OCI-M1 (cell line): Measurements from ENCODE around the gene SEMA3A.

Experiments used
- DNase-seq: peaks from one replicate; lab custom pipeline; 2025; lab: John Stamatoyannopoulos, UW

Gene SEMA3A

DNA sequence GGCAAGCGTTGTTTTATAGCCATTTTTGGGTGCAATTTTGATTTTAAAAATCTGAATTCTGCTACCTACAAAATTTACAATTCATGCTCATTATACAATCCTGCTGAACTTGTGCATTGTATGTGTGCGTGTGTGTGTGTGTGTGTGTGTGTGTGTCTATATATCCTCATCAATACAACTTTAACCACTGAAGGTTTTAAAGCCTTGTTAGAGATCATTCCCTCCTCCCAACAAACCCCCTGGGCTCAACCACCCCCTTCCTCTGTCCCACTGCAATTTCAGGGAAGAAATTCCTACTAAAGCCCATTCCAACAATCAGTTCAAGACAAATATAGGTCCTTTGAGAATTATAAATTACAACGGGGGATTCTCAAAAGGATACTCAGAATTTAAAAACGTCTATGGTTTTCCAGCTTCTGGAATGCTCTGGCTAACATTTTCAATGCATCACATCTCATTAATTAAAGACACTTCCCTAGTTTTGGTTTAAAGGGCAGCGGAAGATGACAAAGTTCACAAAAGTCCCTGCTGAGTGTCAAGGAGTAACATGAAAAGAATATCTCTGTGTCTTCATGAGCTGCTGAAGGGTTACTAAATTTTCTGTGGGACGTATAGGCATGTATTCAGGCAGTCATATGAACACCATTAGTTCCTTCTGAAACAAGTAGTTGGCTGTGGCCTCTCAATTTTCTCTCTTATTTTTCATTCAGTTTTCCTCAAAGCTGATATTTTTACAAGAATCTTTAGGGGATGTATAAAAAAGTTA lies 889 bp upstream of the SEMA3A start:
- DNase-seq: peak; percentile 69

DNA sequence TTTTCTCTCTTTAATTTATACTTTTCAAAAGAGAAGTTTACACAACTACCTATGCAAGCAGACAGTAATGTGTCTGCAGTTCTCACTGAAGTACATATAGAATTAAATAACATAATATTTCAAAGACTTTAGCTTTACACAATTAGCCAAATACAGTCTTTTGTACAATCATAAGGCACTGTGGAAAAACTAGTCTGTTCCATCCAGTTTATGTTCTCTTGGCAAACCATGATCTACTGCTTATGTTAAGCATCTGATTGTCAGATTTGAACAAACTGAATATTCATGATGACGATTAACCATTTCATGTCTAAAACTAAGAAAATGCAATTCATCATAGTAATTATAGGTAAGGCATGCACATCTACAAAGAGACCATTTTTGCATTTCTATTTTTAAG lies 842 bp downstream of the SEMA3A start:
- no peak for DNase-seq

DNA sequence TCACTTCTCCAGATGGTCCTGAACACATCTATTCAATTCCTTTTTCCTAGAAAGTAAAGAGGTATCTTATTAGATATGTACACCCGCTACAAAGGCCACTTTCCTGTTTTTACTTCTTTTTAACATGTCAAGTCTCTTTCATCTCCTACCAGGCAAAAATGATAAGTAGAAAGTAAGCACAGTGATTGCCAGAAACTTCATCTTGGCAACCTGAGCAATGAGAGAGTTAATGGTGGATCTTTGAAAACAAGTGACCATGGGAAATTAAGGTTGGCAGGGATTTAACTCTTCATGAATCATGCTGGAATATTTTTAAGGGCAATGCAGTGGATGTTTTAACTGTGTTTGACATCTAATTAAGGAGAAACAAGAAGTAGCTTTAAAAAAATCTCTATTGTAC lies 2.7 kb downstream of the SEMA3A start:
- DNase-seq: no peak

DNA sequence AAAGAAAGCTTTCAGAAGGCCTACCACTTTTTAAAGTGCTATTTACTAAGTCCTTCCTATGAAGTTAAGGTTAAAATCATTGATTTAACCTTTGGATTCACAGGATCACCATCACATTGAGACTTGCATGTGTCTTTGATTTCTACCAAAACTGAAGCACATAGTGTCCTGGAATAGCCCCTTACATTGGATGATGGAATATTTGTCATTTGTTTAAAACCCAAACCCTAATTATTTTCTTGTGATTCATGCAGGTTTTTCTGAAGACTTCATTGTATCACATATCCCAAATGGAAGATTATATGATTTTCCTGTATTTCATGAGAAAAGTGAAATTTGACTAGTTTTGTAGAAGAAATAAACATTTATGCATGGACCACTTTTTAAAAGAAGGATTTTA lies 3.3 kb downstream of the SEMA3A start:
- DNase-seq: no peak

DNA sequence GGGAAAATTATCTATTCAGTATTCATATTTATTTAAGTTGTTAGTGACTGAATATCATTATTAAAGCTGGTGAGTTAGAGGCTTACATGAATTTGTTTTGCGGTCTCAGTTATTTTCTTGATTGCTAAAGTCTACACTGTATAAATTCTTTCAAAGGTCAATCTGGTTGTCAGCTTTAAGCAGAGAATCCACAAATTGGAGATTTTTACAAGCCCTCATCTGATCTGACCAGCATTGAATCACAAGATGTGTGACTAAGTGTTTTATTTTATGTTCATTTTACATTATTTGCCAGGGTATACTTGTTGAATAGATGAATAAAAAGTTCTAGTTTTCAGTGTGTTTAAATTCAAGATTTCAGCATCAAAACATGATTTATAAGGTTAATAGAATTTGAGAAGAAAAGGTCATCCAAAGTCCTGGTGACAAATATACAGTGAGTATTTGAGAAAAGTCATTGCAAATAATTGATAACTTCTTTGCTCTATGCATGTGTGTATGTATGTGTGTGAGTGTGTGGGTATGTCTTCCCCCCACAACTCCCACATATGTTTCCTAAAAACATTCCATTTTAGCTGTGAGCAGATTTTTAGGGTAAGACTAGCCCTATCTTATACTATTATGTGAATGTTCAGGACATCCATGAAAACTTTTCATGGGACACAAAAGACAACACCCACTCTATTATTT lies 4.4 kb downstream of the SEMA3A start:
- DNase-seq: no peak

DNA sequence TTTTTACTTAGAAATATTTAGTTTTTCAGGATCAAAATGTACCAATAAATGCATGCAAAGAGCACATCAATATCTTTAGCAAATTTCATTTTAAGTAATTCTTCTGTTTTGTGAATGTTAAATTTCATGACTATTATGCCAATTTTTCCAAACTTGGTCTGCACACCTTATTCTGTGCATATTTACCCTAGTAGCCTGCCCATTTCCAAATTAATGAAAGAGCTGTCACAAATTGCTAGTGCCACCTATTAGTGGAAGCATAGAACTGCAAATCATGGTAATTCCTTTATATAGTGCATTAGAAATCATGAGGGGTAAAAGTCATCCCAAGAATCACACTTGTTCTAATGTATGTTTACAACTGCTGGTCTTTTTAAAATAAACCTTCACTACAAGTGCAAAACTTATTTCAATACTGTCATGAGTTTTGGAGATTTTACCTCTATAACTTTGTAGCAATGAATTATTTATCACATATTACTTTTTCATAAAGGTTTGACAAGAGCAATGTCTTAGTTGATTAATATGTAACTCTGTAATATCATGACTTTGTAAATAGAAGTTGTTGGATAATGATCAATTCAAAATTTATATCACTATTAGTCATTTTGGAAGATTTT lies 5.7 kb downstream of the SEMA3A start:
- peak; percentile 67 for DNase-seq

DNA sequence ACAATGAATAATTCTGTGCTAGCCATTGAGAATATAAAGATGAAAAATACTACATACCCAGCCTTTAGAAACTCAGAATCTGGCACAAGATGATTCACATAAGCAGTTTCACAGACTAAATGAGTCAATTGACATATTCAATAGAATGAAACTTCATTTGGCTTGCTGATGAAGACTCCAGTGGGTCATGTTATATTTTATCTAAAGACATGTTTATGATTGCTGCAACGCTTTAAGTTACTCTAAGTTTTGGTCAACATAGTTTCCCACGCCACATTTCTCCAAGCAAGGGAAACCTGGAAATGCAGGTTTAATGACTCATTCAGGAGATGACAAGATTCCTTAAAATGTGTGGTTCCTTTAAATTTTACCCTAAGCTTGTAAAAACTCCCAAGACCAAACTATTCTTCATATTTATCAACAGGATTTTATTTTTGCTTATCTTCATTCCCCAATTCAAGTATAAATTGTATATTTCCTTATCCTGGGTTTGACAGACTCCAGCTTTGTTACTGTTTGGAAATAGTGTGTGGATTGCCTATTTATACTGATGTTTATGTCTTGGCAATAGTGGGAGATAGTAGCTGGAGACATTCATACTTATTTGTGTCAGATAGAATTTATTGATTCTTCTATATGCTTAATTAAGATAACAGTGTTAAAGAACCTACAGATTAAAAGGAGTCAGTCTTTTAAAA lies 6.6 kb downstream of the SEMA3A start:
- no peak for DNase-seq

DNA sequence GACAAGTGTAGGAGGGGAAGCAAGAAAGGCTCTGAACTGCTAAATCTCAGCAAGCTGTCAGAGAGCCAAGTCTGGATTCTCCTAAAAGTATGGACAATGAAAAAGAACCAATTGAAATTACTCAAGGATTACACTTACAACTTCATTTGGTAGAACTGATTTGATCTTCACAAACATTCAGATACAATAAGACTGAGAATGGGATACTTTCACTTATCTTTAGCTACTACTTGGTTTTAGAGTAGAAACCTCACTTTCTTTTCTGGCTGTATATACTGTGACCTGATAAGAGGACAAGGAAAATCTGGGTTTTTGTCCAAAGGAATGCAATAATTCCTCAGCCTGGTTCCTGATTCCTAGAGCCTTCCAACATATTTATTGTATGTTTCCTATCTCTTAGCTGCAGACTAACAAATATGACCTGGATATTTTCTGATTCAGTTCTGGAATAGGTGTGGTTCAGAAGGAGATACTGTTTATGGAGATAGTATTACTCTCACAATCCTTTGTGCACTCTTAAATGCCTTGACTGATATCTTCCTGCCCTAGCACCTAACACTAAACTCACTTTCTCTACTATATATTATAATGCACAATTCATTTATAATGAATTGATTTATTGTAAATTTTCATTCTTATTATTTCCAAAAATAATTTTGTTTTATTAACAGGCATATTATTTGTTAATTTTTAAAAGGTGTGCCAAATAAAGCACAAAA lies 7.3 kb downstream of the SEMA3A start:
- no peak for DNase-seq

DNA sequence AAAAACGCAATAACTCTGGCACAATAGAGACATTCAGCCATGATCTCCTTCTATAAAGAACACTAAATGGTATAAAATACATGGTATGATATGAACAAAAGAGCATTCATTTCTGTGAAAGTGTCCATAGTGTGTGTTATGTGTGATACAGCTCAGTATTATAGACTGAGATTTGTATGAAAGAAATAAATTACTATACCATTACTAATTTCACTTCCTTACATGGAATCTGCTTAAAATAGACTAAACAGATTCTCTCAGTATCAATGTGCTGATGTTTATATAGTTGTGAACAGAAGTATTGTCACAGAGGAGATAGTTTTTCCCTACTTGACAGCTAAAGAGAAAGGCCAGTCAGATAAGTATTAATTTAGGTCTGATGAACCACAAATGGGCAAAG lies 10.8 kb downstream of the SEMA3A start:
- DNase-seq: no peak

DNA sequence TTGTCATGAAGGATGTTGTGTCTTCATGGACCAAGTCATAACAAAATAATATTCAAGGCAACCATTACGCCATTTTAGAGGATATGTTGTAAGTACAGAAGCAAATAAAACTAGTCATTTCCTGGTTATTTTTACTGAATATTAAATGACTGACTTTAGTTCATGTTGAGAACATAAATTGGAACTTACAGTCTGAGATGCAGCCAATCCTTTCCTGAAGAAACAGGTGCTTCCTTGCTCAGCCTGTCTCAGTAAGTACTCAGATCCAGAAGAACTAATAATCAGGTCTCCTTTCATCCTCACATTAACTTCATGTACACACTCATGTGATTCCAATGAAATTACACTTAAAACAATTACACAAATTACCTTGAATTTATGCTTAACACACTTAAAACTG lies 12.3 kb downstream of the SEMA3A start:
- no peak for DNase-seq

DNA sequence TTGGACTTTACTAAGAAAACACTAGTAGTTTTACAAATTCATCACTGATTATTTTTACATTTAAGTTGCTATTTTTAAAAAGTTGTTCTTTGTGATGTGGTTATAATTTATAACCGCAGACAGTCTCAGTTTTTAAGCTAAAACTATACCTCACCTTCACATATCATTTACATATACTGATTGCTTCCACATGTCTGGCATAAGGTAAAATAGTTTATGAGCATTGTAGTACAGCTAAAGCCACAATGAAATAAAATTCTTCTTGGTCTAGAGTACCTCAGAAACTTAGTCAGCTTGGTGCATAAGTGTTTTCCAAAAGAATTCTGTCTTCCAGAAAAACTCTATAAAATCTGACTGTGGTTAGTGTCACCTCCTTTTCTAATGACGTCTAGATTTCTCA lies 13.0 kb downstream of the SEMA3A start:
- no peak for DNase-seq

DNA sequence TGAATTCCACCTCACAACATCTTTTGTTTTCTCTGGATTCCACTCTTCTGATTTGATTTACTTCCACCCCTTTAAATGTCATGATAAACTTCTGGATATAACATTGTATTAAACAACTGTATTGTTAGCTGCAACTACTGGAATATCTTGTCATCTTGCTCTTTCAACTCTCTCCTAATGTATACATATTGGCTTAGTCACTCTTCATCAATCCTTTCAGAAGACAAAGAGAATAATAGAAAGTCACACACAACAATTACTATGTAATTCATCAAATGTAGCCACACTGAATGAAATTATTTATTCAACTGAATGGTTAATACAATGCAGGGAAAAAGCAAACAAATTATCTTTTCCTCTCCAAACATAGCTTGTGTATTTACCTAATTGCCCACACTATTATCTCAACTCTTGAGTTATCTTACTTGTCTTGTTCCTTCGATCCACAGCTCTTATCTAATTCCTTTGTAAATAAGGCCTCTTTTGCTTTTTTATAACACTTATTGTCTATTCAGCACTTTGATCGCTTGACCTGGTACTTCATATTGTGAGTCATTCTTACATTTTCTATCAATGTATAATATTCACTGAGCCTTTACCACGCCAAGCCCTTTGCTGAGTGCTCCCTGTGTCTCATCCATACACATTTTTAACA lies 16.7 kb downstream of the SEMA3A start:
- DNase-seq: no peak

DNA sequence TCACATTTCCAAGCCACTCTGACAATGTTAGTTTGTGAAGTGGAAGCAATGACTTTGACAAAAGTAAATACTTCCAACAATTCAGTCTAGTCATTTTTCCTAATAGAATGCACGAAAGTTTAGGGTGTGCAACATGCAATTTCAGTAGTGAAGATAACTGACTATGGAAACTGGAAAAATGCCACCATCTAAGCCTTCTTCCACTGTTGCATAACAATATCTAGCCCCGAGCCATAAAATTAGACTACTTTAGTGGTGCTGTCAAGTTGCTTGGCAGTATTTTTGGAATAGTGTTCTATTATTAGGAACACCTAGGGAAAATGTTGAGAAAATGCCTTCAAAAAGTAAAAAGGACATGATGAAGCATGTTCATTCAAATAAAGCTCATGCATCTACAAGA lies 17.9 kb downstream of the SEMA3A start:
- no peak for DNase-seq

DNA sequence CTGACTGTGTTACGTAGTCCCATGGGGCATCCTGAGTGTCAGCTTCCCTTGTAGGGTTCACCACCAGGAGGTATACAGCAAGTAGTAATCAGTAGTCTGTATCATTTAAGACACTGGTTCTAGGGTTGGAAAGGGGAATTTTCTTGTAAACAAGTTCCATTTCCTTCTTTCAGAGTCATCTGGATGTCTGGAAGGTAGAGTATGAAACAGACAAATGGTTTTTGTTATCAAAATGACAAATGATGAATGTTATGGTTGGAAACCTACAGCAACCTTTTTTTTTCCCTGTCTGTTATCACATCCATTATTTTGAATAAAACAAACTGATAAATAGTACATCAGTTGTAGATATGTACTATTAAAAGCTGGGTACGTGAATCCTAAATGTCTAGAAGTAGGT lies 19.1 kb downstream of the SEMA3A start:
- no peak for DNase-seq

DNA sequence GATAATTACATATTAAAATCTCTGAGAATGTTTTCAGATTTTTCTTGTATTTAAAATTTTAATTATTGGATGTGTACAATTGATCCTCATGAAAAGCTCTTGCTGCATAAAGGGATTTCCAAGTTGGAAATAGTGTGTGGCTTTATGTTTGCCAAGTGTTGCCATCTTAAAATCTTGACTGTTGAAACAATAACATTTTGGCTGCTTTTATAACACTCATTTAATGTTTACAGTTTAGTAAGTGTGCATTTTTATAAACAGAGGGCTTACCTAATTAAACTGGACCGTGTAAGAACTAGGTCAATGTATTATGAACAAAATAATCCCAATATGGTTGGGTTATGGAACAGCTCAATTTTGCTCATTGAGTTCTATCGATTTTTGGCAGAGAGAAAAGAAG lies 23.9 kb downstream of the SEMA3A start:
- DNase-seq: no peak

DNA sequence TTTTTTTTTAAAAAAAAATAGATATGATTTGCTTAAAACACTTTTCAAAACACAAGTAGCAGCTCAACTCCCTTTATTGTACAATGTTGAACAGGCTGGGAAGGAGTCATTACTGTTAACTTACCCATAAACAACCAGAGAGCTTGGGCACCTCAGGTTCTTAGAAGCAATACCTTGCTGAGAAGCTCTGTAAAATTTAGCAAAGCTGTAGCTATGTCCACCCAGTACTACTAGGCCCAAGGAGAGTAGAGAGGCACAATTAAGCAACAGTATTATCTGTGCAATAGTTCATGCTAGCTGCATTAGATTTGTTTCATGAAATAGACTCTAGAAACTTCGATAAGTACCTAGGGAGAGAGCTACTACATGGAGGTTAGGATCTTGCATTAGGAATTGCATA lies 32.0 kb downstream of the SEMA3A start:
- DNase-seq: no peak

DNA sequence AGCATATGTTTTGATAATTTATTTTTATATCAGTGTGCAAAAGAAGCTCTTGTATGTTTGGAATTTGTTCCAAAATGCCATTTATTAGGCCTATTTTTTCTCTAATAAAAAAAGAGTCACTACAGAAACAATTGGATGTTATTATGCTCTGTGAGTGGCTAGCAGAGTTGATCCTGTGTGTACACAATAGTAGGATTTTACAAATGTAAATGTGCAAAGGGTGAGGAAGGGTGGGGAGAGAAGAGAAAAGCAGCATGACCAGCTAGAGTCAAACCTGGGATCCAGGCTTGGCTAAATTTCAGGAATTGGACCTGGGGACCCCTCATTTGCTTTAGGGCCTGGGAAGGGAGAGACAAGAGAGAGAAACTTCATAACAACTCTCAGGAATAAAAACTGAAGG lies 32.5 kb downstream of the SEMA3A start:
- no peak for DNase-seq

DNA sequence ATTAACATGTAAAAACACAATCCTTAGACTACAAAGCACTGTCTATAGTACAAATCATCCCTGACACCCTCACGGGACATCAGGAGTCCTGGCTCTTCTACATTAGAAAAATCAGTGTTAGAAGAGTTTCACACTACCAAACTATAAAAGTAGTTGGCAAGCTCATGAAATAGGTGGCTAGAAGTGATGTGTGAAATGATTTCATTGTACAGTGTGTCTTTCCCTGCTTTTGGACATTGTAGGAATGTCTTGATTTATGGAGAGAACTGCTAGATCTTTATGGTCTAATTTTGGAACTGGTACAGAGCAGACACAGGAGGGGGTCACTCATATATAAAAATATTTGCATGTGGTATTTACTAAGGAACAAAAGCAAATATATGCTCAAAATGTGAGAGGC lies 33.2 kb downstream of the SEMA3A start:
- no peak for DNase-seq

DNA sequence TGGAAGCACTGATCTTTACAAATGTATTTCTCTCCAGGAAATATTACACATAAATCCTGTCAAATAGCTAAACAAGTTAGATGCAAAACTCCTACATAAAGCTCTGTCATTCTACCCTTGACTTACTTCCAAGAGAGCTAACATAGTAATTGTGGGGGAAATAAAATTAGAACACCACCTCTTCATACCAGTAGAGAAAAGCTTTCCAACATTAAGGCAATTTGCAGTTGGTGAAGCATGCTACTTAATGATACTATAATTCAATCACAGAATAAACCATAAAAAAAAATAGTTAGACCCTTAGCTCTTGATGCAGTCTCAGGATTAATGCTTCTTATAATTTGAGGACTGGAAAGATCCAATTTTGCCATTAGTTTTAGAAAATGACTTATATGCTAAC lies 35.2 kb downstream of the SEMA3A start:
- no peak for DNase-seq

DNA sequence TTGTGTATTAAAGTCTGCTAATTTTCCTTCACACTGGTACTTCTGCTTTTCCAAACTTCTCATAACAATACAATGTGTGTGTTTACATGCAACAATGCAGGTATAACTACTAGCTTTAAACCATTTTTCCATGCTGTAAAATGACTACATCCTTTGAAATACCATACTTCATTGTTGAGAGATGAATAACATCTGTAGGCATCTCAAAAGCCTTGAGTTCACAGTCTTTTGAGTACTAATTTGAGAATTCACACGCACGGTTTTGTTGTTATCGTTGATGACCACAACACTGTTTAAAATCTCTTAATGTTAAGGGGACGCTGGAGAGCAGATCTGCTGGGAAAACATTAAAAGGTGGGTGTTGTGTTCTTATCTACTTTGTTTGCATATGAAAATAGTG lies 37.4 kb downstream of the SEMA3A start:
- DNase-seq: no peak

DNA sequence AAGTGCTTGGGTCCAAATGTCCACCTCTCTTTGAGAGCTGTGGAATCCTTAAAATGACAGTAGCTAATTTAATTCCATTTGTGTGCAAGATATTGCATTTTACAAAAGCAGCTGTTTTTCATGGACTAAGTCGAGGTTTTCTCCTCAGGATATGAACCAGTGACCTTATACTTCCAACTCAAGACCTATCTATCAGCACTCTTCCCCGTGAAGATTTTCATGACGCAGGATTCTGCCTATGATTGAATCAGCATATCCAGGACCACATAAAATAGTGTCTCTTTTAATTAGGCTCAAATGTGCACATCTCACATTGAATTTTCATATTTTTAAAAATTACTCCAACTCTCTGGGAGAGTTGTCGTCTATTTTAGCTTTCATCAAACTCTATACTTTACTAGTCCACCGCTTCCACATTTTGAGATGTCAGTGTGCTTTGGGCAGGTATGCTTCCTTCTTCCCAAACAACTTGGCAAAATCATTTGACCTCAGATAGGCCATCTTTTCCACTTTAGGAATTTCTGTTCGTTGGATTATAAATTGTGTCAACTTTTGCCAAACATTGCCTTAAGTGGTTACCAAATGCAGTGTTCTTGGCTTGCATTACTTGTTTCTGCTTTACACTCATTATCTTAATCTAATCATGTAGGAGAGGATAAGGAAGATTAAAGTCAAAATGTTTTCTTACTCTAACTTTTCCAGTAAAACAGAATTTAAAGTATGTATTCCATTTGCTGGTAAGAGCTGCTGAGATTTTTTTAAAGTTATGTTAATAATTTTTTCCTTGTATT lies 39.4 kb downstream of the SEMA3A start:
- no peak for DNase-seq
